Fibroblast of gingiva (primary cell): ENCODE data around the gene CRYM.
"Not testable (repeated sequence)": the region's sequence is repeated elsewhere in the genome, so short reads cannot be mapped to it uniquely, and the experiment has no call there.

ENCODE experiments used
- DNase-seq: peaks from one replicate; pipeline ENCODE4 v3.0.0-alpha.2; 2011; ENCODE audit warnings: low read depth

CRYM gene

GRCh38 chr16:21277927-21278706 is at the start of gene CRYM:
Gene CRYM (minus strand): TSS chr16:21278290. CDS start chr16:21278251, 39 bp downstream.
- DNase-seq = no peak

GRCh38 chr16:21327046-21327445 is 49.0 kb upstream of the CRYM start:
- DNase-seq = no peak

GRCh38 chr16:21326459-21326858 is 48.4 kb upstream of the CRYM start:
- no peak for DNase-seq

GRCh38 chr16:21324267-21324666 is 46.2 kb upstream of the CRYM start:
- no peak for DNase-seq

GRCh38 chr16:21322251-21322650 is 44.2 kb upstream of the CRYM start:
- DNase-seq = not testable (repeated sequence)

- no peak for DNase-seq
These were observed 43.6 kb upstream of the CRYM start for GRCh38 chr16:21321736-21322135.

GRCh38 chr16:21314339-21314738 is 36.2 kb upstream of the CRYM start:
- DNase-seq = no peak

- DNase-seq = not testable (repeated sequence)
These were observed 34.8 kb upstream of the CRYM start for GRCh38 chr16:21312863-21313372.

GRCh38 chr16:21312046-21312445 is 34.0 kb upstream of the CRYM start:
- DNase-seq = not testable (repeated sequence)

- not testable (repeated sequence) for DNase-seq
These were observed 28.6 kb upstream of the CRYM start for GRCh38 chr16:21306712-21307111.

- DNase-seq = peak; percentile 69
These were observed 24.9 kb upstream of the CRYM start for GRCh38 chr16:21302898-21303528.

- DNase-seq = no peak
These were observed 24.4 kb upstream of the CRYM start for GRCh38 chr16:21302454-21302853.

GRCh38 chr16:21301895-21302291 is 23.8 kb upstream of the CRYM start:
- DNase-seq = no peak

- DNase-seq = peak; percentile 69
These were observed 23.2 kb upstream of the CRYM start for GRCh38 chr16:21301168-21301894.

- peak; percentile 99 for DNase-seq
These were observed 22.4 kb upstream of the CRYM start for GRCh38 chr16:21300309-21301167.

- DNase-seq = not testable (repeated sequence)
These were observed 11.7 kb upstream of the CRYM start for GRCh38 chr16:21289789-21290188.

- no peak for DNase-seq
These were observed 7.2 kb upstream of the CRYM start for GRCh38 chr16:21285314-21285713.

GRCh38 chr16:21284414-21284813 is 6.3 kb upstream of the CRYM start:
- no peak for DNase-seq

GRCh38 chr16:21283521-21284289 is 5.6 kb upstream of the CRYM start:
- peak; percentile 23 for DNase-seq

- no peak for DNase-seq
These were observed 3.8 kb upstream of the CRYM start for GRCh38 chr16:21281698-21282389.
